ENCODE results near the gene ANKS3.
"Not testable (repeated sequence)": the region's sequence is repeated elsewhere in the genome, so short reads cannot be mapped to it uniquely, and the experiment has no call there.

ANKS3 gene

DNA sequence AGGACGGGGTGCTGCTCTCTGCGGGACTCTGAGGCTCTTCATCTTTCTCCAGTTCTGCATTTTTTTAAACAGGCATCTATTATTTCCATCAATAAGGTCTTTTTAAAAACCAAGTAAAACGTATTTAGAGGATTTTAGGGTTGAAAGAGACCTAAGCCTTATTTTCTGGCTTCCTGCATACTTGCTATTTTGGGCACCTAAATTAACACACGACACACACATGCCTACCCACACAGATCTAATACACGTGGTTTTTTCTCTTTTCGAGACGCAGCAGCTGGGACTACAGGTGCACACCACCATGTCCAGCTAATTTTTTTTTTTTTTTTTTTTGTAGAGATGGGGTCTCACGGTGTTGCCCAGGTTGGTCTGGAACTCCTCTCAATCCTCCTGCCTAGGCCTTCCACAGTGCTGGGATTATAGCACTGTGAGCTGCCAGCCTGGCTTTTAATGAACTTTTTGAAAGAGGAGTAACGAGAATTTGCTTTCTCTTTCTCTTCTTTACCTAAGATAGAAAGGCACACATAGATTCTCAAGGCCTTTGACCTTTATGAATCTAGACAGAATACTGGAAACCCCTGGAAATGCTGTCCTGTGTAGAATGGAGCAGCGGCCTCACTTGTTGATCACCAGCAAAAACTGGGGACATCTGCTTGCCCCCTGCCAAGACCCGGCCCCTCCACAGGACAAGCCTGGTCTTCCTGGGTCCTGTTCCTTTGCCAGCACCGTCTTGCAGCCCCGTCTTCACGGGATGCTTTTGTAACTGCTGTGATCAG lies 14.0 kb upstream of the ANKS3 start:
- no peak for DNase-seq (ENCODE audit: low read depth)
- no peak overlapping the region for H3K4me3 ChIP-seq (ENCODE audit: low read length)
- TF ChIP-seq, protein P1, sequence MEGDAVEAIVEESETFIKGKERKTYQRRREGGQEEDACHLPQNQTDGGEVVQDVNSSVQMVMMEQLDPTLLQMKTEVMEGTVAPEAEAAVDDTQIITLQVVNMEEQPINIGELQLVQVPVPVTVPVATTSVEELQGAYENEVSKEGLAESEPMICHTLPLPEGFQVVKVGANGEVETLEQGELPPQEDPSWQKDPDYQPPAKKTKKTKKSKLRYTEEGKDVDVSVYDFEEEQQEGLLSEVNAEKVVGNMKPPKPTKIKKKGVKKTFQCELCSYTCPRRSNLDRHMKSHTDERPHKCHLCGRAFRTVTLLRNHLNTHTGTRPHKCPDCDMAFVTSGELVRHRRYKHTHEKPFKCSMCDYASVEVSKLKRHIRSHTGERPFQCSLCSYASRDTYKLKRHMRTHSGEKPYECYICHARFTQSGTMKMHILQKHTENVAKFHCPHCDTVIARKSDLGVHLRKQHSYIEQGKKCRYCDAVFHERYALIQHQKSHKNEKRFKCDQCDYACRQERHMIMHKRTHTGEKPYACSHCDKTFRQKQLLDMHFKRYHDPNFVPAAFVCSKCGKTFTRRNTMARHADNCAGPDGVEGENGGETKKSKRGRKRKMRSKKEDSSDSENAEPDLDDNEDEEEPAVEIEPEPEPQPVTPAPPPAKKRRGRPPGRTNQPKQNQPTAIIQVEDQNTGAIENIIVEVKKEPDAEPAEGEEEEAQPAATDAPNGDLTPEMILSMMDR (conservative IDR thresholded peaks at IDR 0.05; ENCODE audit: low read length), result no peak

DNA sequence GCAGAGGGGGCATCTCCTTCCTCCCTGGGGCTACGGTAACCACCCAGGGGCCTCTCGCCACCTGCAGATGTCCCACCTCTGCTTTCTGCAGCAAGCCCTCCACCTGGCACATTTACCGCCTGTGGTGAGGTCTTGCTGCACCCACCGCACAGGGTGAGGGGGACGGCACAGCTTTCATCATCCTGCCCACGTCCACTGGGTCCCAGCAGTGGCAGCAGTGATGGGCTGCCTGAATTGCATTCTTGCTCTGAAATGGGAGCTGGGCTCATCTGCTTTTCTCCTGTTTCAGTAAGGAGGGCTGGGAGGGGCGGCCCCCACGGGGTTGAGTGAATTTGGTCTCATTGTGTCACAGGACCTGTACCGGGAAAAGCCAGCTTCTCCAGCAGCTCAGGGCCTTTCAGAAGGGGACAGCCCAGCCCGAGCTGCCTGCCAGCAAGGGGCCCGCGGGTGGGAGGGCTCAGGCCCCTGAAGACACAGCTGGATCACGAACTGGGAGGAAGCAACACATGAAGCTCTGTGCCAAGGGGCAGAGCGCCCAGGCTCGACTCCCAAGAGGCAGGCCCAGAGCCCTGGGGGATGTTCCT lies 13.0 kb upstream of the ANKS3 start:
- DNase-seq (ENCODE audit: low read depth), result peak; percentile 42
- TF ChIP-seq, protein P1 (conservative IDR thresholded peaks at IDR 0.05; ENCODE audit: low read length), result no peak
- H3K4me3 ChIP-seq (ENCODE audit: low read length), result no peak overlapping the region

DNA sequence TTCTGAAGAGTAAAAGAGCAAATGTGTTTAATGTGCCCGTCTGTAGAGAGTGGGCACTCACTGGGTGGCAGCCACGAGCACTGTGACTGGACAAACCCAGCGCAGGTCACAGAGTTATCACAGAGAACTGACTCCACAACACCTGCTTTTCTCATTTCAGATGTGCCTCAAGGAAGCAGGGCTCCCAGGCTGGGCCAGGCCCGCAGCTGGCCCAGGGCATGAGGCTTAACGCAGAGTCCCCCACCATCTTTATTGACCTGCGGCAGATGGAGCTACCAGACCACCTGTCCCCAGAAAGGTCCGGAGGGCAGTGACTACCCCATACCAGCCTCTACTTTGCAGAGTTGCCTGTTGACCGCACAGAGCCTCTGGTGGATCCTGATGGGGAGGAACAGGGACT lies 12.1 kb upstream of the ANKS3 start:
- DNase-seq (ENCODE audit: low read depth), result no peak
- TF ChIP-seq, protein P1 (conservative IDR thresholded peaks at IDR 0.05; ENCODE audit: low read length), result no peak
- no peak overlapping the region for H3K4me3 ChIP-seq (ENCODE audit: low read length)

DNA sequence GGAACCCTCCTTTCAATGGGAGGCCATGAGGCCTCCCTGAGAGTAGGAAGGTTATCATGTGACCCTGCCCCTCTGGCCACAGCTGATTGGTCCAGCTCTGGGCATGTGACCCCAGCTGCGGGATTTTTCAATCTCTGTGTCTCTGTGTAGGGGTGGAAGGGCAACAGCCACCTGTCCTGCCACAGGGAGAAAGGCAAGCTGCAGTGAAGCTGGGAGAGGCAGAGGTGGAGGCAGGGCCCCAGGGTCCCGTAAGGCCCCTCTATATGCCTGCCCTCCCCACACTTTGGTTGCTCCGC lies 11.2 kb upstream of the ANKS3 start:
- DNase-seq (ENCODE audit: low read depth), result no peak
- no peak overlapping the region for H3K4me3 ChIP-seq (ENCODE audit: low read length)
- TF ChIP-seq, protein P1 (conservative IDR thresholded peaks at IDR 0.05; ENCODE audit: low read length), result no peak

DNA sequence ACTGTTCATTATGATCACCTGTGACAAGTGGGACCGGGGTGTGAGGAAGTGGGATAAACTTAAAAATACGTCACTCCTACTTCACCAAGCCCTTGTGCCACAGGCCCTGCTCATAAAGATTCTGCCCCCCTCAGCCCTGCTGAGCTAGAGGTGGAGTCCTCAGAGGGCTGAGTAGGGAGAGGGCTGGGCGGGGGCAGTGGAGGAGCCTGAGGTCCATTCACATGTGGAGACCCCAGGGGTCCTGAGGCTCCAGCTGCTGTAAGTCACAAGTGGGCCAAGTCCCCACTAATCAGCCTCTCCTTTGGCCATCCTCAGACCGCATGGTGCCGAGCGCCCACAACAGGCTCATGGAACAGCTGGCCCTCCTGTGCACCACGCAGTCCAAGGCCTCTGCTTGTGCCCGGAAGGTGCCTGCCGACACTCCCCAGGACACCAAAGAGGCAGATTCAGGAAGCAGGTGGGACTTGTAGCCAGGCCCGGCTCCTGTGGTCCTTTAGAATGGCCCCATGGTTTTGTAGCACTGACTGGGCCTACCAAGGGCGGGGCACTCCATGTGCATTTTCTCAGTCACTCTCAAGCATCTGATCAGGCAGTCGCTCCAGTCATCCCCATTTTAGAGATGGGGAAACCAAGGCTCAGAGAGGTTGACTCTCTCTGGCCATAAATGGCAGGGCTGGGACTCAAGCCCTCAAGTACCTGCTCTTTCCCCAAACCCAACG lies 10.6 kb upstream of the ANKS3 start:
- TF ChIP-seq, protein P1 (conservative IDR thresholded peaks at IDR 0.05; ENCODE audit: low read length), result no peak
- DNase-seq (ENCODE audit: low read depth), result no peak
- no peak overlapping the region for H3K4me3 ChIP-seq (ENCODE audit: low read length)

DNA sequence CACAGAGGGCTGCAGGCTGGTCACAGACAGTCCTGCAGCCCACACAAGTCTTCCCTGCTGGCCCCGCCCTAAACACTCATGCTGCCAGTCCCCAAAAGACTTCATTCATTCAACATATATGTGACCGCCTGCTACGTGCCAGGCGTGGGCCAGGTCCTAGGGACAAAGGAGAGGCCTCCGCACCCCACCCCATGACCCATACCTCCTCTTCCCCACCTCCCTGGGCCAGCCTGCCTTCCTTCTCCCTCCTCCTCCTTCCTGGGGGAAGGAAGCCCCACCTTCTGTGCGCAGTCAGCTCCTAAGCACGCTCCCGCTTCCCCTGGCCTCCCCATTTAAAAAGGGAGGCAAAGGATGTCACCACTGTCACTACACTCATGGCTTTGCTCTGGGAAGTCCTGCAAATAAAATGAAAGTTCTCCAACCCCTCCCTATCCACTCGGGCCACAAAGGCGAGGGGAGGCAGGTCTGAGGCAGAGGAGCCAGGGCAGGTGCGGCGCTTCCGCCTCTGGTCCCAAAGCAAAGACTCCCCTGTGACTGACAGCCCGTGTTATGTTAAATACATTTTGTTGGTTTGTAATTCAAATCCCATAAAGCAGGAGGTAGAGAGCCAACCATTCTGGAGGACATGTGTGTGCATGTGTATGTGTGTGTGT lies 9.3 kb upstream of the ANKS3 start:
- H3K4me3 ChIP-seq (ENCODE audit: low read length), result peak overlapping the region; percentile 5; the same call in 1 of the 2 replicates
- TF ChIP-seq, protein P1 (conservative IDR thresholded peaks at IDR 0.05; ENCODE audit: low read length), result no peak
- no peak for DNase-seq (ENCODE audit: low read depth)

DNA sequence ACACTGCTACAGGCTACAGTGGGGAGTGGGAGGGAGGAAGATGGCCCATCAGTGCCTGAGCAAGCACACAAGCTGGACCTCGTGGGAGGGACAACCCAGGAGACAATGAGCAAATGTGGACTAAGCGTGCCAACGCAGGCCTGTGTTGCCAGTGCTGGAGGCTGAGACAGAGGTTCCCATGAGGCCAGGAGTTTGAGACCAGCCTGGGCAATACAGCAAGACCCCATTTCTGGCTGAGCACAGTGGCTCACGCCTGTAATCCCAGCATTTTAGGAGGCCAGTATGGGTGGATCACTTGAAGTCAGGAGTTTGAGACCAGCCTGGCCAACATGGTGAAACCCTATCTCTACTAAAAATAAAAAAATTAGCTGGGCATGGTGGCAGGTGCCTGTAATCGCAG lies 4.3 kb upstream of the ANKS3 start:
- not testable (repeated sequence) for H3K4me3 ChIP-seq (ENCODE audit: low read length); DNase-seq (ENCODE audit: low read depth)

Data from AG10803 (cell line).